B cell (primary cell): ENCODE data around the gene BCKDK. TPM values are rescaled to one million over a fixed set of nuclear protein-coding genes. Genes with fewer than 3 reads are reported as not detected.
"Not testable (repeated sequence)": the region's sequence is repeated elsewhere in the genome, so short reads cannot be mapped to it uniquely, and the experiment has no call there.

Experiments
- ATAC-seq: fragments of 200-7000 bp; cut with Tn5 transposase; one replicate; pipeline ENCODE4 v1.10.0; 2021; ENCODE audit warnings: low read depth, mild to moderate bottlenecking, moderate number of reproducible peaks, moderate library complexity
- CTCF ChIA-PET: fragments of 350-600 bp; sonication (Branson Sonifier 250); formaldehyde crosslinking; loops from one replicate; lab custom pipeline; 2021; ENCODE audit warnings: antibody characterized with exemption, inconsistent platforms; lab: Charles Lee
- POLR2A ChIA-PET: fragments of 350-600 bp; sonication (Branson Sonifier 250); formaldehyde crosslinking; loops from one replicate; lab custom pipeline; 2021; ENCODE audit warnings: antibody characterized with exemption; lab: Charles Lee
- DNase-seq: peaks from one replicate; pipeline ENCODE4 v3.0.0; 2013
- H2AFZ ChIP-seq: 2 replicates; pipeline ENCODE4 v1.6.1; 2012; ENCODE audit warnings: mild to moderate bottlenecking, low read depth, low read length; ENCODE audit not compliant: insufficient read depth, poor library complexity, severe bottlenecking
- H3K27ac ChIP-seq, 2 donors: 1 replicate in 1 of 2; 2 replicates in 1 of 2; pipeline ENCODE4 v1.5.1; 2012 to 2013; ENCODE audit warnings: low read length in 2 of 2, mild to moderate bottlenecking in 2 of 2, moderate library complexity in 1 of 2
- H3K27me3 ChIP-seq, 4 experiments: fragments of 200-600 bp in 1 of 4; sonication (generic) in 1 of 4; replicated peaks in 1 of 4; 1 replicate in 2 of 4; 2 replicates in 2 of 4; pipeline versions ENCODE4 v1.6.1 to v1.7.0; 2013 to 2016; ENCODE audit warnings: low read length in 3 of 4, mild to moderate bottlenecking in 2 of 4, mixed read lengths in 1 of 4, moderate library complexity in 1 of 4; ENCODE audit not compliant: insufficient read depth in 4 of 4, control insufficient read depth in 3 of 4; ENCODE audit errors: control extremely low read depth in 1 of 4
- H3K36me3 ChIP-seq, 2 experiments: replicated peaks in 1 of 2; 1 replicate in 1 of 2; 2 replicates in 1 of 2; pipeline versions ENCODE4 v1.6.1 to v1.7.1; 2013; ENCODE audit warnings: low read length in 1 of 2; ENCODE audit not compliant: insufficient read depth in 2 of 2, control insufficient read depth in 1 of 2; ENCODE audit errors: control extremely low read depth in 1 of 2, extremely low read depth in 1 of 2
- H3K4me1 ChIP-seq, 2 donors: fragments of 200-600 bp in 1 of 2; sonication (generic) in 1 of 2; 1 replicate in 1 of 2; 2 replicates in 1 of 2; pipeline versions ENCODE4 v1.5.1 to v1.6.1; 2013 to 2017; ENCODE audit warnings: low read length in 2 of 2; ENCODE audit not compliant: control insufficient read depth in 2 of 2, insufficient read depth in 2 of 2
- H3K4me2 ChIP-seq: replicated peaks from 2 replicates; pipeline ENCODE3; 2012; ENCODE audit warnings: mild to moderate bottlenecking, low read depth, low read length; ENCODE audit not compliant: poor library complexity, severe bottlenecking
- H3K4me3 ChIP-seq, 5 experiments: fragments of 200-600 bp in 1 of 5; sonication (generic) in 1 of 5; 1 replicate in 3 of 5; 2 replicates in 2 of 5; pipeline versions ENCODE4 v1.5.1 to v1.7.0; 2011 to 2016; ENCODE audit warnings: low read length in 4 of 5, mild to moderate bottlenecking in 4 of 5, low read depth in 2 of 5, control low read depth in 1 of 5, moderate library complexity in 1 of 5; ENCODE audit not compliant: insufficient read depth in 1 of 5; ENCODE audit errors: control extremely low read depth in 1 of 5, extremely low read depth in 1 of 5
- H3K79me2 ChIP-seq: fragments of 200-600 bp; sonication (generic); one replicate; pipeline ENCODE4 v1.6.0; 2016; ENCODE audit warnings: low read length; ENCODE audit not compliant: control insufficient read depth, insufficient read depth
- H3K9ac ChIP-seq: fragments of 200-600 bp; sonication (generic); 2 replicates; pipeline ENCODE4 v1.6.1; 2017; ENCODE audit warnings: mild to moderate bottlenecking, low read length, moderate library complexity
- H3K9me3 ChIP-seq, 3 donors: one replicate each; pipeline versions ENCODE4 v1.6.1 to v1.7.1; 2013; ENCODE audit warnings: low read length in 2 of 3; ENCODE audit not compliant: control insufficient read depth in 2 of 3, insufficient read depth in 1 of 3; ENCODE audit errors: control extremely low read depth in 1 of 3
- H4K20me1 ChIP-seq: 2 replicates; pipeline ENCODE4 v1.6.0; 2012; ENCODE audit warnings: mild to moderate bottlenecking, low read length; ENCODE audit not compliant: insufficient read depth, control insufficient read depth, poor library complexity, severe bottlenecking
- H3K27ac Mint-ChIP-seq: one replicate; pipeline ENCODE4 v1.8.0; 2021; ENCODE audit warnings: mixed read lengths
- H3K27me3 Mint-ChIP-seq: one replicate; pipeline ENCODE4 v1.8.0; 2021; ENCODE audit warnings: mixed read lengths
- H3K4me1 Mint-ChIP-seq: one replicate; pipeline ENCODE4 v1.8.0; 2021; ENCODE audit warnings: mixed read lengths
- H3K4me3 Mint-ChIP-seq: one replicate; pipeline ENCODE4 v1.8.0; 2021; ENCODE audit warnings: mixed read lengths
- H3K9me3 Mint-ChIP-seq: one replicate; pipeline ENCODE4 v1.8.0; 2022; ENCODE audit warnings: mixed read lengths; ENCODE audit not compliant: insufficient read depth
- CTCF ChIP-seq: fragments of 200-600 bp; IDR thresholded peaks from one replicate; pipeline ENCODE4 v1.8.0; 2022; ENCODE audit warnings: antibody characterized with exemption, mild to moderate bottlenecking
- EZH2 ChIP-seq: IDR thresholded peaks from 2 replicates; pipeline ENCODE4 v1.6.1; 2012; ENCODE audit warnings: borderline replicate concordance, low read depth, mild to moderate bottlenecking, moderate library complexity, low read length; ENCODE audit not compliant: insufficient read depth, poor library complexity, severe bottlenecking
- WGBS: methylation state at CpG from one replicate; pipeline ENCODE4 v1.1.5; 2013; ENCODE audit warnings: missing lambda C conversion rate; ENCODE audit not compliant: insufficient coverage; 5-methylcytosine and 5-hydroxymethylcytosine counted together
- intact Hi-C: fragments of 100-400 bp; cut with micrococcal nuclease; formaldehyde crosslinking; loops from one replicate; pipeline ENCODE4 v1.10.0; 2022
- polyA plus RNA-seq: library from polyadenylated mRNA; depleted of rRNA; stranded (reverse); fragments of >200 nt; gene quantifications from 2 replicates; pipeline ENCODE4 v1.2.3, GENCODE V29; 2012
- total RNA-seq, 2 donors: library from RNA; stranded (reverse); fragments of 120-200 nt in 1 of 2; gene quantifications; 1 replicate in 1 of 2; 2 replicates in 1 of 2; pipeline versions ENCODE4 v1.2.3 to v1.2.4, GENCODE V29; 2013 to 2022

BCKDK gene
- total and polyA plus RNA-seq, 2 donors (not counting 1 experiment from before 2014, with no cell fraction given), result 24.7 to 27.6 TPM

GRCh38 chr16:31149894-31150890 lies 42.0 kb downstream of the BCKDK start, which contains the start of gene PRSS36:
TSS of gene PRSS36 (minus strand) at chr16:31150066. CDS start at chr16:31150035, 31 bp downstream.
- Histone ChIP-seq H3K4me2 (no peak within 1 kb of the TSS), H3K27me3 (peaks cover 0 to 3% (median 1%) of the 10 kb centered on the region in 4 experiments), H2AFZ (no peak within 1 kb of the TSS), H3K9ac (no peak within 1 kb of the TSS), H4K20me1 (no peaks in the 10 kb centered on the region), H3K4me3 (no peak within 1 kb of the TSS), H3K4me1 (no peaks in the 10 kb centered on the region), H3K36me3 (no peaks in the 10 kb centered on the region), H3K79me2 (no peaks in the 10 kb centered on the region), H3K9me3 (no peaks in the 10 kb centered on the region), H3K27ac (no peak within 1 kb of the TSS)
- Mint-ChIP-seq H3K4me1 (no peaks in the 10 kb centered on the region), H3K9me3 (no peaks in the 10 kb centered on the region), H3K4me3 (no peak within 1 kb of the TSS), H3K27ac (no peak within 1 kb of the TSS), H3K27me3 (peaks cover 13% of the 10 kb centered on the region)
- POLR2A ChIA-PET, result no interaction called here
- intact Hi-C loops, result no loop called here
- DNase-seq, result no peak
- ATAC-seq, result no peak
- WGBS, result 79% methylated on average over 9 of the region's 11 CpGs
- CTCF ChIA-PET, result interaction anchor here (0.6 kb wide), 1 partner anchor 196 kb away, joined by 3 read pairs; no protein-coding TSS in a partner anchor
- TF ChIP-seq CTCF, result no peak
- no peak for TF ChIP-seq EZH2

- H3K79me2 ChIP-seq, H2AFZ ChIP-seq, CTCF ChIA-PET, H3K9me3 Mint-ChIP-seq, POLR2A ChIA-PET, H3K4me3 ChIP-seq, H3K9me3 ChIP-seq, H3K9ac ChIP-seq, DNase-seq, H3K4me3 Mint-ChIP-seq, H3K4me1 Mint-ChIP-seq, H3K27me3 ChIP-seq, H3K4me1 ChIP-seq, ATAC-seq, H3K27ac Mint-ChIP-seq, intact Hi-C loops, H4K20me1 ChIP-seq, H3K4me2 ChIP-seq, H3K36me3 ChIP-seq, H3K27ac ChIP-seq: not testable (repeated sequence)
- WGBS, result 50% methylated on average over 2 of the region's 6 CpGs
- peaks cover 13% of the 10 kb centered on the region for H3K27me3 Mint-ChIP-seq
Measured at GRCh38 chr16:31150976-31151375, 42.8 kb downstream of the BCKDK start.
